Hepatocyte (in vitro differentiated cells): ENCODE data around the gene MPIG6B.
"Not testable (repeated sequence)": the region's sequence is repeated elsewhere in the genome, so short reads cannot be mapped to it uniquely, and the experiment has no call there.

Source experiments
- CTCF ChIP-seq: fragments of 200-600 bp; sonication (generic); IDR thresholded peaks from 2 replicates; pipeline ENCODE4 v1.5.1; 2016; ENCODE audit warnings: antibody characterized with exemption, mild to moderate bottlenecking; ENCODE audit not compliant: poor library complexity
- EZH2 ChIP-seq: fragments of 200-600 bp; sonication (generic); IDR thresholded peaks from 2 replicates; pipeline ENCODE4 v1.6.1; 2016; ENCODE audit warnings: antibody characterized with exemption, mild to moderate bottlenecking, borderline replicate concordance

DNA sequence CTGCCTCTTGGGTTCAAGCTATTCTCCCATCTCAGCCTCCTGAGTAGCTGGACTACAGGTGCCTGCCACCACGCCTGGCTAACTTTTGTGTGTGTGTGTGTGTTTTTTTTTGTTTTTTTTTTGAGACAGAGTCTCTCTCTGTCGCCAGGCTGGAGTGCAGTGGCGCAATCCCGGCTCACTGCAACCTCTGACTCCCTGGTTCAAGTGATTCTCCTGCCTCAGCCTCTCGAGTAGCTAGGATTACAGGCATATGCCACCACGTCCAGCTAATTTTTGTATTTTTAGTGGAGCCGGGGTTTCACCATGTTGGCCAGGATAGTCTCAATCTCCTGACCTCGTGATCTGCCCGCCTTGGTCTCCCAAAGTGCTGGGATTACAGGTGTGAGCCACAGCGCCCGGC is 14.0 kb upstream of the MPIG6B start:
- TF ChIP-seq CTCF, EZH2: not testable (repeated sequence)
